Activated naive CD8-positive, alpha-beta T cell treated with anti-CD3 and anti-CD28 coated beads, Interleukin-2, amount 50 U/mL, for 16 hours (primary cell): ENCODE data around the gene AGTPBP1.

ENCODE experiments used
- DNase-seq: peaks from one replicate; pipeline ENCODE4 v3.0.0-alpha.2; 2020; ENCODE audit warnings: low read depth, low spot score

The AGTPBP1 gene

DNA sequence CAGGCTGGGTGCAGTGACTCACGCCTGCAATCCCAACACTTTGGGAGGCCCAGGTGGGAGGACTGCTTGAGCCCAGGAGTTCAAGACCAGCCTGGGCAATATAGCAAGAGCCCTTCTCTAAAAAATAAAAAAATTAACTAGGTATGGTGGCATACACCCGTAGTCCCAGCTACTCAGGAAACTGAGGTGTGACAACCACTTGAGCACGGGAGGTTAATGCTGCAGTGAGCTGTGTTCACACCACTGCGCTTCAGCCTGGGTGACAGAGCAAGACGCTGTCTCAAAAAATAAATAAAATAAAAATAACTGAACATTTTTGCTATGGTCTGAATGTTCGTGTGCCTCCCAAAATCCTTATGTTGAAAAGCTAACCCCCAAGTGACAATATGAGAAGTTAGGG is 24.5 kb downstream of the AGTPBP1 start:
- no peak for DNase-seq

- no peak for DNase-seq
Observed at GRCh38 chr9:85716031-85716877, 25.5 kb downstream of the AGTPBP1 start.

DNA sequence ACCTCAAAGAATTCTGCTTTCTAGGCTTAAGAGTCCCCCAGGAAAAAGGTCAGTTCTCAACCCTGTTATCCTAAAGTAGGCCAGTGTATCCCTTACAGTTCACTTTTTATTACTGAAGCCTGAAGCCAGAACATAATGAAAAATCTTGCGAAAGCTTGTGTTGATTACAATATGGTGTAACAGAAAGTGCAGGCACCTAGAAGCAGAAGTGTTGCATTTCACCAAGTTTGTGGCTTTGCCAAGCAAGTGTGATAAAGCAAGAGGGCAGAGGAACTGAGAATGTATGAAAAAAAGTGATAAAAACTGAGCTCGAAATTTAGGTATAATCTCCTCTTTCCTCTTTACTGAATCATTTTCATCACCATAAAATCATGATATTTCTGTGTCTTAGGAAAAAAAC is 26.2 kb downstream of the AGTPBP1 start:
- no peak for DNase-seq

DNA sequence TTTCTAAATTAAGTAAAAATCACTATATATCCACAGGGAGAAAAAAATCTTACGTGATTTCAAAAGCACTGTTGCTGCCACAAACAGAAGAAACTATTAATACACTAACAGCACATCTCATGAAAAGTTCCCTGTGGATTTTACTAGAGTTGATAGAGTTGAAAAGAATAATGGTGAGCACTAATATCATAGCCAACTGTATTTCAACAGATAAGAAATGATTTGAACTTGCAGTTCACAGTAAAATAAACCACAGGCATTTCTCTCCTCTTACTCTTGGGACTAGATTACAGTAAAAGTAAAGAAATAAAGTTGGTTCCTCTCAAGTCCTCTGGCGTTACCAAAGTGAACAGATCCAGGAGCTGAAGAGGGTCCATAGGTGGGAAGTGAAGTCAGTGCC is 27.9 kb downstream of the AGTPBP1 start:
- DNase-seq: no peak

- DNase-seq: no peak
Observed at GRCh38 chr9:85704744-85705143, 37.0 kb downstream of the AGTPBP1 start.

DNA sequence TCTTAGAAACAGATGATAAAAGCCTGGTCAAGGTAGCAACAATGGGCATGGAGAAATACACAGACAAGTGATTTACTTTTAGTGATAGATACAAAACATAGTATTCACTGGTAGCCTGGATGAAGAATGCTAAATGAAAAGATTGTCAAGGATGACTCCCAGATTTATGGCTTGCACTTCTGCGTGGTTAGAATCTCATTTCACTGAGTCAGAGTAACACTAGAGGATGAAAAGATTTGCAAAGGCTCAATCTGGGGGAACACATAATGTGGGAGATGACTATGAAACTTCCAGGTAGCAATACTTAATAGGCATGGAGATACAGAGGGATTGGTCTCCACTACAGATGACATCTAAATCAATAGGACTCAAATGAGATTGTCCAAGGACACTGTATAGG is 38.4 kb downstream of the AGTPBP1 start:
- DNase-seq: no peak

- DNase-seq: no peak
Observed at GRCh38 chr9:85702726-85703289, 38.9 kb downstream of the AGTPBP1 start.

DNA sequence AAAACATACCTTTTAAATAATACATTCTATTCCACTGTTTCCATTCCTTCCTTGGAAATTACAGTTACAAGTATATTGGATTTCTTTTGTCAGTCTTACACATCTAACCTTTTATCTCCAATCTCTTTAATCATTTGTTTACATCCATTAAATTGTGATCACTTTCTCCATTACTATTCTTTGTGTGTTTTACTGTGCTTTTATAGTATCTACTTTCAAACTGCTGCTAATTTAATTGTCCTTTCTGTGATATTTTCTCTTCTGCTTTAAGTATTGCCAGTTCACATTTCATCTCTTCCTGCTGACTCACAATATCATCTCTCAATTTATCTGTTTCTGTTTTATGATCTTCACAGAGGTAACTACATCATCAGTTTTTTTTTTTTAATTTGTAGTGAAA is 39.6 kb downstream of the AGTPBP1 start:
- no peak for DNase-seq

DNA sequence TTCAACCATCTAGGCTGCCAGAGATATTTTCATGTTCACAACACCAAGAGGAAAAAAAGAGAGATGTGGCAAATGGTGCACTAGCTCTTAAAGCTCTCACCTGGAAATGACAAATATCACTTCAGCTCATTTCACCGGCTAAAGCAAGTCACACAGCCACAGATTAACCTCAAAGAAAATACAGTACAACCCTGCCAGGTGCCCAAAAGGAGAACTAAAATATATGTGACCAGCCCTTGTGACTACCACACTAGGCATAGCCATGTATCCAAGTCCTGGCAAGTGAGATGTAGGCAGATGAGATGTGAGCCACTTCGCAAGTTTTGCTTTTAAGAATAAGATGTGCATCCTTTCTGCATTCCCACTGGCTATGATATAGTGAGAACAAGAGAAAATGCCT is 41.4 kb downstream of the AGTPBP1 start:
- DNase-seq: no peak

DNA sequence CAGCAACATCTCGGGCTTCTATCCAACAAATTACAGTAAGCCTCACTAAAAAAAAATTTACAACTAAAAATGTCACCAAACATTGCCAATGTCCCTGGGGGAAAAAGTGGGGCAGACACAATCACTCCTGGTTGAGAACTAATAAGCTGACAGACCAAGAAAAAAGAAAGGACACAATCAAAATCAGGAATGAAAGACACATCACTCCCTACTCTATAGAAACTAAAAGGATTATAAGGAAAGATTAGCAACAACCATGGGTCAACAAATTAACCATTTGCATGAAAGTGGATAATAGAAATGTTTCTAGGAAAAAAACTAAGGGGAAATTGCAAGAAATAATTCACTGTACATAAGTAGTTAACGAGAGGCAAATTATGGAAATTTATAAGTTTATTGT is 53.4 kb downstream of the AGTPBP1 start:
- DNase-seq: no peak

GRCh38 chr9:85685081-85685480 is 56.7 kb downstream of the AGTPBP1 start:
- DNase-seq: no peak

- DNase-seq: no peak
Observed at GRCh38 chr9:85676790-85677189, 65.0 kb downstream of the AGTPBP1 start.

DNA sequence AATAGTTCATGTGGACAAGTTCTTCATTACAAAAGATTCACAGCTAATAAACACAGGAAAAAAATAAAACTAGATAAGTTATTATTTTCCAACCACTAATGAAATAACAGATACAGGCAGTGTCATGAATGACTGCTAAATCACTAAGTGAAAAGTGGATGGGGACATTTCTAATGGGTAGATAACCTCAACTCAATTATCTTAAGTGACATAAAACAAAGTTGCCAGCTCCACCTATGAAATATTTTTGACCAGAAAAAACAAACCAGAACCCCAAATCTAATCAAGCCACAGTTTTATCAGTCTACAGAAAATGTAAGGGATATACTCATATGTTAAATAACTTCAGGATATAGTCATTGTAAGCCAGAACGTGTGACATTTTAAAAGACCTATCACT is 74.4 kb downstream of the AGTPBP1 start:
- no peak for DNase-seq

GRCh38 chr9:85666086-85666485 is 75.7 kb downstream of the AGTPBP1 start:
- DNase-seq: no peak

DNA sequence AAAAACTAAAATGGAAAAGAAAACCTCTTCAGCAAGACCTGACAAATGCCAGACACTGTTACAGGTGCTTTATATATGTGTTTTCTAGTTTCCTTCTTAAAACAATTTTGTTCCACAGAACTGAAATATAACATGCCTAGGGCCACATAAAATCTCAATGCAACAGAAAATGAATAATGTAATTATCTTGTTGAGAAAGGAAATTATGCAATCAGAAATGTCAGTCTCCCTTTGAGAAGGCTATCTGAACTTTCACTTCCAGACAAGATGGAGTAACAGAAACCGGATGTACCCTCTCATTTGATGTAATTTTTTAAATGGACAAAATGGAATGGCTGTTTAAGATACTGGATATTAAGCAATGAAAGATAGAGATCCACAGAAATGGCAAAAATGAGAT is 79.2 kb downstream of the AGTPBP1 start:
- no peak for DNase-seq

DNA sequence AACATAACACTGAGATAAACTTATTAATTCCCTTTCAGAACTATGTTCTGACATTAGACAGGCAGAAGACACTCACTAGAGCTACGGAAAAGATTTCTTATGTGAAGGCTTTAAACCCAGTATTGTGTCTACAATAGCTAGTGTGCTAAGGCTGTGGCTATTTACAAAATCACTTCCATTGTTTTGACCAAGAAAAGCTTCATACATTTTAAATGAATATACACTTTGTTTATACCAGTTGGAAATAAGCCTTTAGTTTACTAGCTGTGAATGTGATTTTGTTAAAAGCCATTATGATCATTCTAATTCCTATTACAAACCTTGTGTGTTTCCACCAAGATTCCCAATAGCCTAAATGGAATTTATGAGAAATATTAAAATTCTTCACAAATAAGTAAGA is 83.0 kb downstream of the AGTPBP1 start:
- DNase-seq: no peak

GRCh38 chr9:85653153-85653552 is 88.6 kb downstream of the AGTPBP1 start:
- DNase-seq: no peak

DNA sequence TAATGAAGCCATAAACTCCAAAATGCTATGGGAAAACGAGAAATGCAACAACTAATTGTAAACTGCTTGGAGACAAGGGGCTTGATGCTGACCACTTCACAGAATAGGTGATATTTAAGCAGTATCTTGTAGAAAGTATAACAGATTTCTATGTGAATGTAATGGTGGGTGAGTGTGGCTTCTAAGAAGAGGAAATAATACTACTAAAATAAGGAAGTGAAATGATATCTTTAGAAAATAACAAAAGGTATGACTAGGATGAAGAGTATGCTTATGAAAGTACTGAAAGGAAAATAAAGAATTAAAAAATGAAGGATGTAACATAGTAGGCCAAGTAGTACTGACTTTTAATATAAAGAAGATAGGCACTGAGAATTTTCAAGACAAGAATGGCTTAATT is 94.2 kb downstream of the AGTPBP1 start:
- no peak for DNase-seq

GRCh38 chr9:85645909-85646627 is 95.7 kb downstream of the AGTPBP1 start:
- DNase-seq: no peak

DNA sequence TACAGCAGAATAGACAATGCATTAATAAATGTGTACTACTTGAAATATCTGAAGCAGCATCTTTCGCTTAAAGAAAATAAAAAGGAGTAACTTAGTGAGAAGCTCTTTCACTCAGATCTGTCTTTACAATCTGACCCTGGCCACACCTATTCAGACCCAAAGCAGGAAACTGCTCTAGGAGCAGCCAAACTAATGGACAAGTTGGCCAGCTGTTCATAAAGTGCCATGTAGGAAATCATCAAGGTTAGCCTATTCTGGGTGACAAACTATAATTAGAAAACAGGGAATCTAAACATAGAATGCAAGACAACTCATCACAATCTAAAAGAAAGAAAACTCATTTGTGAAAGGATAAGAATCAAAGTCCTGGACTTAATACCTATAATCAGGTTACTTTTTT is 101.3 kb downstream of the AGTPBP1 start:
- DNase-seq: no peak

- DNase-seq: no peak
Observed at GRCh38 chr9:85639675-85640186, 102.0 kb downstream of the AGTPBP1 start.

GRCh38 chr9:85631809-85632208 is 109.9 kb downstream of the AGTPBP1 start:
- no peak for DNase-seq

- DNase-seq: no peak
Observed at GRCh38 chr9:85630676-85631075, 111.1 kb downstream of the AGTPBP1 start.
